NCI-H446 treated with DMSO at 0.1 percent for 48 hours (cell line): ENCODE measurements around the gene RERE.
"Not testable (repeated sequence)": the region's sequence is repeated elsewhere in the genome, so short reads cannot be mapped to it uniquely, and the experiment has no call there.

Source experiments
- DNase-seq: peaks from one replicate; lab custom pipeline; 2025; lab: John Stamatoyannopoulos, UW

Gene RERE

DNA sequence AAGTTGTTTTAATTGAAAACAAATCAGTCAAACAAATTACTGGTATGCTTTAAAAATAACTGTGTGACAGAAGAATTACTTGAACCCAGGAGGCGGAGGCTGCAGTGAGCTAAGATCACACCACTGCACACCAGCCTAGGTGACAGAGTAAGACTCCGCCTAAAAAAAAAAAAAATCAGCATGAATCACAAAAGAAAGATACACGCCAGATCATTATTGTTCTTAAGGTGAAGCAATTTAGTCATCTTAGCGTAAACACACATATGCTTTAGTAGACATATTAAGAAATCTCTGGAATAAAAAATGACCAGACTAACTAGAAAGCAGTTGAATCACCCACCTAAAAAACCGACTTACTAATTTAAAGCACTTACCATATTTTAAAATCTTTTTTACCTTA is 20.2 kb downstream of the RERE start:
- no peak for DNase-seq

DNA sequence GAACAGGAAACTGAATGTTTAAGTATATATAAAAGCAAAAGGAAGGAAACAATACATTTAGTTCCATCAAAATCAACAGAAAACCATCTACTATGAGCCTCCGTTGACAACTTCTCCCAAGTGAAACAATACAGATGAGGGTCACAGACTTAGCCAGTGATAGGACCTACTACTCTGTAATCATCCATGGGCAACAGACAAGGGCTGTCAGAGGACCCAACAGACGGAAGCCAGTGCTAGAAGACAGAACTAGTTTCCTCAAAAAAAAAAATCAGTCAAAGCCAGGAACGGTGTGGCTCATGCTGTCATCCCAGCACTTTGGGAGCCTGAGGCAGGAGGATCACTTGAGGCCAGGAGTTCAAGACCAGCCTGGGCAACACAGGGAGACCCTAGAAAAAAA is 20.6 kb downstream of the RERE start:
- DNase-seq = no peak

DNA sequence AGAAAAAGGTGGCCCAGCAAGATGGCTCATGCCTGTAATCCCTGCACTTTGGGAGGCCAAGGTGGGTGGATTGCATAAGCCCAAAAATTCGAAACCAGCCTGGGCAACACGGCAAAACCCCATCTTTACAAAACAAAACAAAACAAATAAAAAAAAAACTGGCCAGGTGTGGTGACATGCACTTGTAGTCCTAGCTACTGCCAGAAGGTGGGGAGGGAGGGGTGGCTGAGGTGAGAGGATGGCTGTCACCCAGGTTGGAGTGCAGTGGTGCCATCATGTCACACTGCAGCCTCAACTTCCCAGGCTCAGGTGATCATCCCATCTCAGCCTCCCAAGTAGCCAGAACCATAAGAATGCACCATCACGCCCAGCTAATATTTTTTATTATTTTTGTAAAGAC is 22.8 kb downstream of the RERE start:
- DNase-seq = no peak

DNA sequence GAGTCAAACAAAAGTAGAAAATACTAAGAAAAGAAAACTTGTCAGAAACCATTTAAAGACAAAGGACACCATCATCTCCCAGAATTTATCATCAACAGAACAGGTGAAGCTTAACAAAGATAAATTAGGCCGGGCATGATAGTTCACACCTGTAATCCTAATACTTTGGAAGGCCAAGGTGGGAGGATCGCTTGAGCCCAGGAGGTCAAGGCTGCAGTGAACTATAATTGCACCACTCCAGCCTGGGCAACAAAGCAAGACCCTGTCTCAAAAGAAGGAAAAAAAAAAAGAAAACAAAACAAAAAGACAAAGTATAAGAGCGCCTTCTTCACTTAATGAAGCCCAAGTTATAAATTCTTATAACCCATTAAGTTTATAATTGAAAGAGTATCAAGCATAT is 25.6 kb downstream of the RERE start:
- no peak for DNase-seq

DNA sequence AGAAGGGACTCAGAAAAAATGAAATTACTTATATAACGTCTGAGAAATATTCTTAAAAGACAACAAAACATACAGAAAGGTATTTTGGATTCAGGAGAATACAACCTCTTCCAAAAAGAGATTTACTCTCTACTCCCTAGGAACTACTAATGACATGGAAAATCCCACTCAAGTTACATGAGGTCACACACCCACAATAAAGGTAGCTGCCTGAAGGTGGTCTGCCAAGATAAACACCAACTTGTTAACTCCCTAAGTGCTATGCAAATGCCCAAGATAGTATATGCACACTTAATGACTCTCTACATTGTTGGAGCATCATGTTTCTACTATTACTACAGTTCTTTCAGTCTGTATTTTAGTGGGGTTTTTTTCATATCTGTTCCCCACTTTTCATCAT is 26.5 kb downstream of the RERE start:
- DNase-seq = no peak

DNA sequence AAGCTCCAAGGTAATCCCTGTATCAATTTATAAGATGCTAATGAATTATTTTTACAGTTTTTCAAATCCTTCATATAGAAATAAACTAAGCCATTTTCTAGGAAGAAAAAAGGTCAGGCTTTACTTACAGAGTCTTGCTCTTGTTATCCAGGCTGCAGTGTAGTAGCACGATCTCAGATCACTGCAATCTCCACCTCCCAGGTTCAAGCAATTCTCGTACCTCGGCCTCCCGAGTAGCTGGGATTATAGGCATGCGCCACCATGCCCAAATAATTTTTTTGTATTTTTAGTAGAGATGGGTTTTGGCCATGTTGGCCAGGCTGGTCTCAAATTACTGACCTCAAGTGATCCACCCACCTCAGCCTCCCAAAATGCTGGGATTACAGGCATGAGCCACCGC is 27.0 kb downstream of the RERE start:
- DNase-seq = no peak

DNA sequence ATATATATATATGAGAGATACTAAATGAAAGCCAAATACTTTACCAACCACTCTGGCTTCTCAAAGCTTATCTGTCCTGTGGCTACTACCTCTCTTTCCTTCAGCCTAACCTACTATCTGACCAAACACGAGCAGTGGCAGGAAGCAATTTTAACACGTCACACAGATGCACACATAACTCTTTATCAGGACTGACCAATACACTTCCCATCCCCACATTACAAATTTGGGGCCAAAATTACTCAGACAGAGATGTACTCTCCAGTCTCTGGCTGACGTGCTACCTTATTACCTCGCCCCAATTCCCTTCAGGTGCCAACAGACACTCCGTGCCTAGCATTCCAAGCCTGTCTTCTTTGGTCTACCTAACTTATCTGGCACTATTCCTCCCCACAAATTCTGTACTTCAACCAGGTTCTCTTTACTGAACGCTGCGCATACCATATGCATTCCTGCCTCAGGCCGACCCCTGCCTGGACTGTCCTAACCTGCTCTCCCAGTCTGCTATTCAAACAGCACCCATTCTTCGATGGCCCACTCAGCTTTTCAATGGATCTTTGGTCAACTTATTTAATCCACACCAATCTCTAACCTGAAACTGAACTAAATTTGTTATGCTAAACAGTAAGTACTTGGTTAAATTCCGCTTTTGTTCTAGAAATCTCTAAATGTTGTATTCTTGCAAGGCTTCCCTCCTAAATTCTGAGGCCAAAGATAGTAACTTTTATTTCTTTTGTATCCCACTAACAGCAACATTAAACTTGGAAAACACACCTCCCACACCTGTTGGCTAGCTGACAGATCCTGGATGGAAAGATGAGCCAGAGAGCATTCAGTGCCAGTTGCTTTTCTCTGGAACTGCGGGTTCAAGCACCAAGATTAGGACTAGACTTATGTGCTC is 27.9 kb downstream of the RERE start:
- no peak for DNase-seq

DNA sequence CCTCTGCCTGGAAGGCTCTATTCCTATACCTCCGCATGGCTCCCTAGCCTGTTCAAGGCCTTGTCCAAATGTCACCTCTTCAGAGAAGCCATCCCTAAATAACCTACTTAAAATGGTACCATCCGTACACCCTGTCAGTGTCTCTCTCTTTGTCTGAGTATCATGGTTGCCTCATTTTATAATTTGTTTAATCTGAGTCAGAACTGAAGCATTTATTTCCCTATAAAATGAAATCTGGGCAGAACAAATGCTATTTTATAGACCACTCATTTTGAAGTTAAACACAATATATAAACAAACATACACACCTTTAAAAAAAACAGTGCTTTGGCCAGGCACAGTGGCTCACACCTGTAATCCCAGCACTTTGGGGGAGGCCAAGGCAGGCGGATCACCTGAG is 30.2 kb downstream of the RERE start:
- DNase-seq = no peak

DNA sequence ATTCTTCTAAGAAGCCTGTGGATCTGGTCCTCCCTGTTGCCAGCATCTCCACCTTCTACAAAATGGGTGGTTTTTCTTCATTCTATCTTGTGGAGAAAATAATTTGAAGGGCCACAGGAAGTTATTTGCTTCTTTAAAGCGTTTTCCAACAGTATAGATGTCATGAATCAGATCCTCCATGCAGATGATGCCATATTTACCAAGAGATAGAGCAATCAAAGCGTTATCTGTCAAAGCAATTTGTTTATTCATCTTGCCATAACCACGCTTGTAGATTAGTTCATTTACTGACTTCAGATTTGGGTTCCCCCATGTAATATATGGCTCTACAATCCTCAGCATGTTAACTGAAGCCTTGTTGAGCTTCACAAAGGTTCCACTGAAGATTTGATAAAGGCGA is 31.2 kb downstream of the RERE start:
- not testable (repeated sequence) for DNase-seq

DNA sequence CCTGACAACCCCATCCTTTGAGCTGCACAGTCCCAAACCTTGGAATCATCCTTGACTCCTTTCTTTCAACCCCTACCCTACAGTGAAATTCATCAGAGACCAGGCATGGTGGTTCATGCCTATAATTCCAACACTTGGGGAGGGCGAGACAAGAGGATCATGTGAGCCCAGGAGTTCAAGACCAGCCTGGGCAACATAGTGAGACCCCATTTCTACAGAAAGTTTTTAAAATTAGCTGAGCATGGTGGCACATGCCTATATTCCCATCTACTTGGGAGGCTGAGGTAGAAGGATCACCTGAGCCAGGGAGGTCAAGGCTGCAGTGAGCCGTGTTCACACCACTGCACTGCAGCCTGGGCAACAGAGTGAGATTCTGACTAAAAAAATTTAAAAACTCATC is 34.5 kb downstream of the RERE start:
- DNase-seq = no peak

DNA sequence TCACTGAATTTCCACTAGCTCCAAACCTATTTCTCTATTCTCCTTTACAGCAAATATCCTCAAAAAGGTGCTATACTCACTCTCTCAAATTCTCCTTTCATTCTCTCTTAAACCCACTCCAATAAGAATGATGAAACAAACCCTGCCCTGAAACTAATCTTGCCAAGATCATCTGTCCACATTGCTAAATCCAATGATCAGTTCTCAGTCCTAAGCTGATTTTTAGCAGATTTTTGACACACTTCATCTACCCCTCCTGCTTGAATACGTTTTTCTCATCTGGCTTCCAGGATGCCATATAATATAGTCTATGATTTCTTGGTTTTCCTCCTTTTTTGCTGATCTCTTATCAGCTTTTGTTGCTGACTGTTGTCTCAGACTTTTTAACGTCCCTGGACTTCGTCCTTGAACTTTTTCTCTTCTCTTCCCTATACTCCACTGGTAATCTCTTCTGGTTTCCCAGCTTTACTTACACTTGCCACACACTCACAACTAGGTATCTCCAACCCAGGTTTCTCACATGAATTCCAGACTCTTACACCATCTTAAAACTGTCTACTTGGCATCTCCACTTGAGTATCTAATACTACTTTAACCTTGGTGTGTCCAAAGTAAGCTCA is 35.3 kb downstream of the RERE start:
- DNase-seq = no peak

DNA sequence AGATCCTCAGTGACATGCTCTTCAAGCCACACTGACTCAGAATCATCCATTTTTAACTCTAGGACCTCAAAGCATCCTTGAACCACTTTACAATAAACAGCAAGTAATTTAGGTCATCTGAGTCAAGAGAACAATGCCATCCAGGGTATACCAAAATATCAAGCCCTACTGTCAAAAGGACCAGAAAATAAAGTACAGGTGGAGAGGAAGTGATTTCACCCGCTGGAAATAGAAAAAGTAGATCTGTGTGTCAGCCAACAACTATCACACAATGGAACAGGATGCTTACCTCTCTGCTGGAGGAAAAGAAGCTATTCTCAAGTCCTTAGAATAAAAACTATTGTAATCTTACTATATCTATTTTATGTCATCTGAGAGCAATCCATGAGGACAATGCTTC is 37.0 kb downstream of the RERE start:
- no peak for DNase-seq

DNA sequence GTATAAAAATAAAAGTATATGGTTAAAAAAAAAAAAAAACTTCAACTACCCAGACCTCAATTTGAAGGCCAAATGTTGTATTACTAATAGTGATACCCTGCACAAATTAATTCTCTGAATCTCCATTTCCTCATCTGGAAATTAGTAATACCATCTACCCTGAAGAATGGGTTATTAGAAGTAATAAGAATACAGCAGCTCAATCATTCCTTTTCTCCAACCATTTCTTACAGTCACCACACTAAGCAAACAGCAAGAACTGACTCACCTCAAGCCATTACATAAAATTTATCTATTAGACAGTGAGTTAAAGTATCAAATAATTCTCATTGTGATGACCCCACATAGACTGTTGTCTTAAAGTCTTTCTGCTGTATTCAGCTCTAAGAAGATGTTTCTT is 39.6 kb downstream of the RERE start:
- no peak for DNase-seq

DNA sequence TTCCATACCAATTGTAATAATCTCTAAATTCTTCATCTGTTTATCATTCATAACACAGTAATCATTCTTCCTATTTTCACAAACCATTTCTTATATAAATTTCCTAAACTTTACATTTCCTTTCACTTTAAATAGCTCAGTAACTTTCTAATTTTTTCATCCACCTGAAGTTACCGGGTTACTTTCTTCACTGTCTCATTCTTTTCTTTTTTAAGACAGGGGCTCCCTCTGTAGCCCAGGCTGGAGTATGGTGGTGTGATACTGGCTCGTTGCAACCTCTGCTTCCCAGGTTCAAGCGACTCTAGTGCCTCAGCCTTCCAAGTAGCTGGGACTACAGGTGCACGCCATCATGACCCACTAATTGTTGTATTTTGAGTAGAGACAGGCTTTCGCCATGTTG is 41.3 kb downstream of the RERE start:
- DNase-seq = no peak

DNA sequence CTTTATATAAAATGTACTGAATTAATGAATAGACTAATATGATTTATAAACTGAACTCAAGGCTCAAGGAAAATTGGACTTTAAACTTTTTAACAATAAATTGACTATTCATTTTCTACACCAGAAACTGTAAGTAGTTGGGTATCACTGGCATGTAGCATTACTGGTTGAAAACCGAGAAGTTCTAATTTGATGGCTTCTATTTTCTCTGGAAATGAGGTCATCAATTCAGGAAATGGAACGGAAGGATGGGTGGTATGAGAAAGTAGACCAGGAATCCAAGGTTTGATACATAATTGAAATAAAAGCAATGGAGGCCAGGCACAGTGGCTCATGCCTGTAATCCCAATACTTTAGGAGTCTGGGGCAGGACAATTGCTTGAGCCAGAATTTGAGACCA is 50.4 kb downstream of the RERE start:
- no peak for DNase-seq

DNA sequence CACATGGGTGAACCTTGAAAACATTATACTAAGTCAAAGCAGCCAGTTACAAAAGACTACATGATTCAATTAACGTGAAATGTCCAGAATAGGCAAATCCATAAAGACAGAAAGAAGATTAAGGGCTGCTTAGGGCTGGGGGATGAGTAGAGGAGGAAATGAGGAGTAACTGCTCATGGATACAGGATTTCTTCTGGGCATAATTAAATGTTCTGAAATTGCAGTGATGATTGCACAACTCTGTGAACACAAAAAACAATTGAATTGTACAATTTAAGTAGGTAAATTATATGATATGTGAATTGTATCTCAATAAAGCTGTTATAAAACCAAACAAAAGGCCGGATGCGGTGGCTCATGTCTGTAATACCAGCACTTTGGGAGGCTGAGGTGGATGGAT is 52.2 kb downstream of the RERE start:
- no peak for DNase-seq

DNA sequence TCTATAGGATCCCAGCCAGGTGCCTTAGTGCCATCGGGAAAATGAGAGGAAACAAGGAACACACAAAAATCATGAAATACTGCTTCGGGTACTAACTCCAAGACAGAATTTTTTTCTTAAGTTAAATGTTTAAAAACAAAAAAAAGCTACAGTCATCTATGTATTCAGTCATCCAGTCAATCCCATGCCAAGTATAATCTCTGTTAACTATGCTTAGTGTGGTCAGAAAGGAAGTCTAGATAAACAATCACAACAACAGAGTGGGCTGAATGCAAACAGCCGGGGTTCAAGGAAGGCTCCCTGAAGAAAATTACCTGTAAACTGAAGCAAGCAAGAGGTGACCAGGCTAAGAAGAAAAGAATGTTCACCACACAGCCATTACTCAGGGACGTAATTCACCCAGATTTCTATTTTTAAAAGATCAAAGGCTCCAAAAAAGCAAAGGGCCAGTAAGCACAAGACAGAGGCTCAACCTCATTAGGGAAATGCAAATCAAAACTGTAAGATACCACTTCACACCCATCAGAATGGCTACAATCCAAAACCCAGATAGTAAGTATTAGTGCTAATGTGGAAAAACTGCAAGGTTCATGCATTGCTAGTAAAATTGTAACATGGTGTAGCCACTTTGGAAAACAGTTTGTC is 53.0 kb downstream of the RERE start:
- DNase-seq = no peak

DNA sequence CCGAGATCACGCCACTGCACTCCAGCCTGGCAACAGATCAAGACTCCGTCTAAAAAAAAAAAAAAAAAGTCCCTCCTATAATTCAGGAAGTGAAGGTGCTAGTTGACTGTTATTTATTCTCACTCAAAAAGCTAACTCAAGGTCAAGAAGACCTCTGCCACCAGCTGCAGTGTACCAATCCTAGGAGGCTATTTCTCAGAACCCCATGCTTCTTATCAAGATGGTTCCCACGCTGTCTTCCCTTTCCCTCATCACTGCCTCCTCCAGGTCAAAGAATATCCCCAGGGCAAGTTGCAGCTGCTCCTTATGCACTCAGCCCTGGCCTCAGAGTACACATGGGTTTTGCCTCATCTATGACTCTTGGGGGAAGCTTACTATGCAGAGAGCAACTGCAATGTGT is 53.6 kb downstream of the RERE start:
- no peak for DNase-seq

DNA sequence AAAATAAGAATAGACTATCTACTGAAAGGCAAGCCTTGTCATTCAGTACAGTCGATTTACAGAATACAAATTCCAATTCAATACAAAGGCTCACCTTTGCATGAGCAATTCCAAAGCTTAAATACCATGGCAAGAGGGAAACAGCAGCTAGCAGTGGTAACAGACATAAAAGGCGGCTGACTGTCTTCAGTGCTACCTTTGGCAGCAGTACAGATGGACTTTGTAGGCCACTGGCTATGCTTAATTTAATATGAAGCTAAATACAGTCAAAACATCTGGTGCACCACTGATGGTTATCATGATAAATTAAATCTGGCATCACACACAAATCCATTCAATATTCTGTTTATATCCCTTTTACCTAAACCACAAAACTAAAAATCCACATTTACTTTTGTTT is 62.4 kb downstream of the RERE start:
- DNase-seq = peak; percentile 53

DNA sequence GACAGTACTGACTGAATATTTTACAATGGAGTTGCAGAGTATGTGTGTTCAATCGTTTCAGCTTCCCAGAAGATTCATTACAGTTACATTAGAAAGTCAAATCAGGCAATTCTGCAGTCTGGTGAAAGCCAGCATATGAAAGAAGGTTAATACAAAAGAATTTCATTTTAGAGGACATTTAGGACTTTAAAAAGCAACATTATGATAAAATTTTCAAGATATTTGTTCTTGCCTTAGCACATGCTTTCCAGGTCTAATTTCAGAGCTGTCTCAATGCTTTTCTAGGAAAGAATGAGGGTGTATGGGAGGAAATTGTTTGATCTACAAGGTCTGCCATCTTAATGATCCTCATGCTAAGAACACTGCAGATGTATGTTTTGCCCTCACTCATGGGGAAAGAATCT is 63.2 kb downstream of the RERE start:
- no peak for DNase-seq

DNA sequence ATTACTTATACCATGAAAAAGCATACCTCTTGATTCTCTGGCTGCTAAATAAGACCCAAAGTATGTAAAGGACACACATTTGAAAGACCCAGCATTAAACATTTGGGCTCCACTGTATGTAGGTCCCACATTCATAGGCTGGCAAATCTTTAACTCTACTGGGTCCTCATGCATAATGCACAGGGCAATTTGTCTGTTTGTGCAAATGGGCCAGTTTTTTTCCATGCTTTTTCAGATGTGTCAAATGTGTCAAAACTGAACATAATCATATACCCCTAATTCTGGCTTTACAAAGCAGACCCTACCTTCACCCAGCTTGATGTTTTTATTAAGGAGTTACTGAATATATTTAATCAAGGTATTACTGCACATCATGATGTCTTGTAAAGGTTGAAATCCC is 63.7 kb downstream of the RERE start:
- DNase-seq = no peak

DNA sequence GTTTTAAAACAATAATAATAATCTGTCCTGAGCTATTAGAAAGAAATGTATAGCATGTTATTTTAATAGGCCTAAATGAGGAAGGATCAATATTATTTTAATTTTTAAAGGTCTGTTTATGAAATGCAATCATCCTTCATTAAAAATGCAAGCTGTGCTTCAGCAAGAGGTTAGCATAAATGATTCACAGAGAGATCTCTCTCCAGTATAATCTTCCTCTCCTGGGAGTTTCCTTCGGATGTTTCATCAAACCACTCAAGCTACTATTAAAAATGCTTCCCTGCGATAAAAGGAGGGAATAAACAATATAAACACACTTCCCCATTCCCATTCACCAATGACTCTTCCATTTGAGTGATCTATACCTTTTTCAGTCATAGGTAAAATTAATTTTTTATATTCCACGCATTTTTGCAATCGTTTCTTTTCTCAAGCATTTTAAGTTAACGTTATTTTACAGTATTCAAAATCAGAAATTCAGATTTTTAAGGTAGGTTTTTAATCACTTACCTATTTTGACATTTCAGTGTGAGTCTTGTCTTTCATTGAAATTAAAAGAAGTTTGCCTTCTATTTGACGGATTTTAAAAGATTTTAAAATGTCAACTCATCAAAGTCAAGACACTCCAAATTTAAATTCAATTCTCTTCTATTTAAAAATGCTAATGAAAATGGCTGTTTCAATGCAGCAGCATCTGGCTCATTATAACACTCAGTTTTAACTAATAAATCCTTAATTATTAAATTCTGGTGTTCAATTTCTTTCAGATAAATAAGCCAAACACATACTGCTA is 64.3 kb downstream of the RERE start:
- no peak for DNase-seq

DNA sequence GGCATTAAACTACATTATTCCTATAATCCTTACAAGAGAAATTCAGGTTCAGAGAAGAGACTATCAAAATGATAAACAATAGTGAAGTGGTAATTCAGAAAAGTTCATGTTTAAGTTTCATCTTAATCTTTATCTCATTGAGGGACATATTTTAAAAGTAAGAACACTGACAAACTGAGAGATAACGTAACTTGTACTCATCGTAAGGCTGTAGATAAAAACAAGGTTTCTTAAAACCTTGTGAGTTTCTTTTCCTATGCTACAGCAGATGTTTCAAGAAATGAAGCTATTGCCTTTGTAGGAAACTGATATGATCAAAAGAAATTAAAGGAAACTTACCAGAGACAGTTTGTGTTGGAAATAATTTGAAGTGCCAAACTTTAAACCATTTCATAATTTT is 65.0 kb downstream of the RERE start:
- no peak for DNase-seq
